Bone marrow (tissue), 2 donors: ENCODE measurements around the gene TPP1.

ENCODE experiments used
- DNase-seq, 2 donors: peaks; one replicate each; lab custom pipeline; 2025; lab: John Stamatoyannopoulos, UW

The TPP1 gene

GRCh38 chr11:6563121-6563619 is 56.1 kb downstream of the TPP1 start:
- DNase-seq = no peak
